Measurements from ENCODE around the gene CRABP1. TPM values are rescaled to one million over a fixed set of nuclear protein-coding genes. Genes with fewer than 3 reads are reported as not detected.

The CRABP1 gene
- polyA plus RNA-seq, 1 donor from 2014 or later, result 7.0 TPM

DNA sequence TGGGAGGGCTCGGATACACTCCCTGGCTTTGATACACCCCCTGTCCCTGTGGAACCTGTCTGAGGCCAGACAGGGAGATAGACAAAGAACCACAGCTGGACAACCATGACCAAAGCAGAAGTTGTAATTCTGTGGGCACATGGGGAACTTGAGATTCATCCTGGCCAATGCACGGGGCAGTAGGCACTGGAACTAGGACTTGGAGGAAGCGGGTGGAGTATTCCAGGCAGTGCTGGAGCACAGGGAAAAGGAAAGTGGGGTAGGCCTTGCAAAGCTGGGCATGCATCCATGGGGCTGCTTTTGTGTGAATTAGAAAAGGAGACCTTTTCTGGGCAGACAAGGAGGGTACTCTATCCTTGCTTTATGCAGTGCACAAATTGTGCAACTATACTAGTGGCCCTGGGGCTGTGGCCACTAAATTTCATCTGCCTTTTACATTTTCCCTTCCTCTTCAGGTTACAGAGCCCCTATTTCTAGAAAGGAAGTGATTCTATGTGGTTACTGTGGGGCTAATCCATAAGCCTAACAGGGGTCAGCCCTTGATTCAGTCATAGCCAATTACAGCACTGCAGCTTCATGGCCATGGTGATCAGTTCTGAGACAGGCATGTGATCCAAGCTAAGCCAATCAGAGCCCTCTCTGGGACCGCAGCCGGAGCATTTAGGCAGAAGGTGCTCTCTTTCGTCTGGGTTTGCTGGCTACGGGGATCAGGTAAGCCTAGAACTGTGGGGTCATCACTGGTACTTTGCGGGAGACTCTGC, 21.0 kb downstream of the CRABP1 start:
- Histone ChIP-seq H3K9me2 (ENCODE audit: insufficient read depth, low read length) (no peaks in the 10 kb centered on the region), H3K4me2 (ENCODE audit: low read length) (no peak overlapping the region), H3K4me3 (ENCODE audit: low read length) (no peak overlapping the region), H3K79me2 (replicated peaks; ENCODE audit: insufficient read depth, low read length) (no peaks in the 10 kb centered on the region), H3K27ac (ENCODE audit: low read length) (no peak overlapping the region), H3K36me3 (ENCODE audit: insufficient read depth, low read length) (no peaks in the 10 kb centered on the region), H3K27me3 (ENCODE audit: insufficient read depth, low read depth, low read length) (no peaks in the 10 kb centered on the region), H3F3A (ENCODE audit: insufficient read depth, low read length, poor library complexity, severe bottlenecking) (no peaks in the 10 kb centered on the region), H3K9me3 (ENCODE audit: low read length) (no peaks in the 10 kb centered on the region), H4K20me1 (ENCODE audit: insufficient read depth) (no peaks in the 10 kb centered on the region), H2AFZ (ENCODE audit: low read depth, low read length) (no peak overlapping the region), H3K9ac (ENCODE audit: low read length) (no peak overlapping the region)
- no peak for TF ChIP-seq MXI1 (conservative IDR thresholded peaks at IDR 0.05; ENCODE audit: poor library complexity, severe bottlenecking)
- TF ChIP-seq TAF1 (IDR thresholded peaks at IDR 0.05; ENCODE audit: low read depth), result no peak
- TF ChIP-seq RAD21 (conservative IDR thresholded peaks at IDR 0.05), result no peak
- TF ChIP-seq SMC3 (conservative IDR thresholded peaks at IDR 0.05; ENCODE audit: poor library complexity), result no peak
- TF ChIP-seq, protein P1, sequence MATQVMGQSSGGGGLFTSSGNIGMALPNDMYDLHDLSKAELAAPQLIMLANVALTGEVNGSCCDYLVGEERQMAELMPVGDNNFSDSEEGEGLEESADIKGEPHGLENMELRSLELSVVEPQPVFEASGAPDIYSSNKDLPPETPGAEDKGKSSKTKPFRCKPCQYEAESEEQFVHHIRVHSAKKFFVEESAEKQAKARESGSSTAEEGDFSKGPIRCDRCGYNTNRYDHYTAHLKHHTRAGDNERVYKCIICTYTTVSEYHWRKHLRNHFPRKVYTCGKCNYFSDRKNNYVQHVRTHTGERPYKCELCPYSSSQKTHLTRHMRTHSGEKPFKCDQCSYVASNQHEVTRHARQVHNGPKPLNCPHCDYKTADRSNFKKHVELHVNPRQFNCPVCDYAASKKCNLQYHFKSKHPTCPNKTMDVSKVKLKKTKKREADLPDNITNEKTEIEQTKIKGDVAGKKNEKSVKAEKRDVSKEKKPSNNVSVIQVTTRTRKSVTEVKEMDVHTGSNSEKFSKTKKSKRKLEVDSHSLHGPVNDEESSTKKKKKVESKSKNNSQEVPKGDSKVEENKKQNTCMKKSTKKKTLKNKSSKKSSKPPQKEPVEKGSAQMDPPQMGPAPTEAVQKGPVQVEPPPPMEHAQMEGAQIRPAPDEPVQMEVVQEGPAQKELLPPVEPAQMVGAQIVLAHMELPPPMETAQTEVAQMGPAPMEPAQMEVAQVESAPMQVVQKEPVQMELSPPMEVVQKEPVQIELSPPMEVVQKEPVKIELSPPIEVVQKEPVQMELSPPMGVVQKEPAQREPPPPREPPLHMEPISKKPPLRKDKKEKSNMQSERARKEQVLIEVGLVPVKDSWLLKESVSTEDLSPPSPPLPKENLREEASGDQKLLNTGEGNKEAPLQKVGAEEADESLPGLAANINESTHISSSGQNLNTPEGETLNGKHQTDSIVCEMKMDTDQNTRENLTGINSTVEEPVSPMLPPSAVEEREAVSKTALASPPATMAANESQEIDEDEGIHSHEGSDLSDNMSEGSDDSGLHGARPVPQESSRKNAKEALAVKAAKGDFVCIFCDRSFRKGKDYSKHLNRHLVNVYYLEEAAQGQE (IDR thresholded peaks at IDR 0.05; ENCODE audit: borderline replicate concordance), result no peak
- no peak for TF ChIP-seq POLR2AphosphoS5 (IDR thresholded peaks at IDR 0.05)
- no peak for TF ChIP-seq EZH2 (IDR thresholded peaks at IDR 0.05; ENCODE audit: borderline replicate concordance, insufficient read depth, low read length, poor library complexity, severe bottlenecking)
- TF ChIP-seq CTCF (IDR thresholded peaks at IDR 0.05; ENCODE audit: poor library complexity, severe bottlenecking), result no peak
- no peak for TF ChIP-seq EP300 (conservative IDR thresholded peaks at IDR 0.05; ENCODE audit: poor library complexity, severe bottlenecking)

- Histone ChIP-seq H3K9ac (ENCODE audit: low read length) (no peak overlapping the region), H3K79me2 (replicated peaks; ENCODE audit: insufficient read depth, low read length) (no peaks in the 10 kb centered on the region), H3K36me3 (ENCODE audit: insufficient read depth, low read length) (no peaks in the 10 kb centered on the region), H3K4me3 (ENCODE audit: low read length) (no peak overlapping the region), H3K27me3 (ENCODE audit: insufficient read depth, low read depth, low read length) (no peaks in the 10 kb centered on the region), H2AFZ (ENCODE audit: low read depth, low read length) (no peak overlapping the region), H3F3A (ENCODE audit: insufficient read depth, low read length, poor library complexity, severe bottlenecking) (no peaks in the 10 kb centered on the region), H3K9me2 (ENCODE audit: insufficient read depth, low read length) (no peaks in the 10 kb centered on the region), H4K20me1 (ENCODE audit: insufficient read depth) (no peaks in the 10 kb centered on the region), H3K9me3 (ENCODE audit: low read length) (no peaks in the 10 kb centered on the region), H3K4me2 (ENCODE audit: low read length) (no peak overlapping the region), H3K27ac (ENCODE audit: low read length) (no peak overlapping the region)
- TF ChIP-seq SMC3 (conservative IDR thresholded peaks at IDR 0.05; ENCODE audit: poor library complexity) (no peak), TAF1 (IDR thresholded peaks at IDR 0.05; ENCODE audit: low read depth) (no peak), MXI1 (conservative IDR thresholded peaks at IDR 0.05; ENCODE audit: poor library complexity, severe bottlenecking) (no peak), EP300 (conservative IDR thresholded peaks at IDR 0.05; ENCODE audit: poor library complexity, severe bottlenecking) (no peak), EZH2 (IDR thresholded peaks at IDR 0.05; ENCODE audit: borderline replicate concordance, insufficient read depth, low read length, poor library complexity, severe bottlenecking) (no peak), CTCF (IDR thresholded peaks at IDR 0.05; ENCODE audit: poor library complexity, severe bottlenecking) (no peak), RAD21 (conservative IDR thresholded peaks at IDR 0.05) (no peak), POLR2AphosphoS5 (IDR thresholded peaks at IDR 0.05) (no peak)
- TF ChIP-seq, protein P1 (IDR thresholded peaks at IDR 0.05; ENCODE audit: borderline replicate concordance), result no peak
These were observed 21.8 kb downstream of the CRABP1 start for GRCh38 chr15:78361771-78362506.

All from neural cell (in vitro differentiated cells).